ENCODE results near the gene CST8.

Gene CST8

DNA sequence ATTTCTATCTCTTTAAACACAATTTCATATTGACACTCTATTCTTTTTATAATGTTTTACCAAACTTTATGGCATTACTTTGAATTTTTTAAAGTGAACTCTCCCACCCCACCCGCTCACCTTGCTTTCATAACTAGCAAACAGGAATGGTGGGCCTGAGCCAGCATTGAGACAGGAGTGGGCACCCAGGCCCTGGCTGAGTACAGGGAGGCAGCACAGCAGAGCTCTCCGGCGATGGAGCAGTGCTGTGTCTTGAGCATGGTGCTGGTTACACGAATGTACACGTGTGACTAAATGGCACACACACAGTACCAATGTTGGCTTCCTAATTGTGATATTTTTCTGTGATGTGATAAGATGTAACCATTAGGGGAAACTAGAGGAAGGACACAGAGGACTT is 42.8 kb upstream of the CST8 start:
- ATAC-seq, result no peak
- no peak for TF ChIP-seq ZC3H10 (CRISPR knock-in tag; IDR thresholded peaks at IDR 0.05)
- TF ChIP-seq CSDC2 (CRISPR knock-in tag; IDR thresholded peaks at IDR 0.05), result no peak
- TF ChIP-seq RARB (CRISPR knock-in tag; IDR thresholded peaks at IDR 0.05), result no peak
- TF ChIP-seq, protein P1, sequence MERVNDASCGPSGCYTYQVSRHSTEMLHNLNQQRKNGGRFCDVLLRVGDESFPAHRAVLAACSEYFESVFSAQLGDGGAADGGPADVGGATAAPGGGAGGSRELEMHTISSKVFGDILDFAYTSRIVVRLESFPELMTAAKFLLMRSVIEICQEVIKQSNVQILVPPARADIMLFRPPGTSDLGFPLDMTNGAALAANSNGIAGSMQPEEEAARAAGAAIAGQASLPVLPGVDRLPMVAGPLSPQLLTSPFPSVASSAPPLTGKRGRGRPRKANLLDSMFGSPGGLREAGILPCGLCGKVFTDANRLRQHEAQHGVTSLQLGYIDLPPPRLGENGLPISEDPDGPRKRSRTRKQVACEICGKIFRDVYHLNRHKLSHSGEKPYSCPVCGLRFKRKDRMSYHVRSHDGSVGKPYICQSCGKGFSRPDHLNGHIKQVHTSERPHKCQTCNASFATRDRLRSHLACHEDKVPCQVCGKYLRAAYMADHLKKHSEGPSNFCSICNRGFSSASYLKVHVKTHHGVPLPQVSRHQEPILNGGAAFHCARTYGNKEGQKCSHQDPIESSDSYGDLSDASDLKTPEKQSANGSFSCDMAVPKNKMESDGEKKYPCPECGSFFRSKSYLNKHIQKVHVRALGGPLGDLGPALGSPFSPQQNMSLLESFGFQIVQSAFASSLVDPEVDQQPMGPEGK (CRISPR knock-in tag; IDR thresholded peaks at IDR 0.05; ENCODE audit: borderline replicate concordance), result no peak
- TF ChIP-seq ZFP3 (CRISPR knock-in tag; IDR thresholded peaks at IDR 0.05), result no peak
- TF ChIP-seq, protein P2, sequence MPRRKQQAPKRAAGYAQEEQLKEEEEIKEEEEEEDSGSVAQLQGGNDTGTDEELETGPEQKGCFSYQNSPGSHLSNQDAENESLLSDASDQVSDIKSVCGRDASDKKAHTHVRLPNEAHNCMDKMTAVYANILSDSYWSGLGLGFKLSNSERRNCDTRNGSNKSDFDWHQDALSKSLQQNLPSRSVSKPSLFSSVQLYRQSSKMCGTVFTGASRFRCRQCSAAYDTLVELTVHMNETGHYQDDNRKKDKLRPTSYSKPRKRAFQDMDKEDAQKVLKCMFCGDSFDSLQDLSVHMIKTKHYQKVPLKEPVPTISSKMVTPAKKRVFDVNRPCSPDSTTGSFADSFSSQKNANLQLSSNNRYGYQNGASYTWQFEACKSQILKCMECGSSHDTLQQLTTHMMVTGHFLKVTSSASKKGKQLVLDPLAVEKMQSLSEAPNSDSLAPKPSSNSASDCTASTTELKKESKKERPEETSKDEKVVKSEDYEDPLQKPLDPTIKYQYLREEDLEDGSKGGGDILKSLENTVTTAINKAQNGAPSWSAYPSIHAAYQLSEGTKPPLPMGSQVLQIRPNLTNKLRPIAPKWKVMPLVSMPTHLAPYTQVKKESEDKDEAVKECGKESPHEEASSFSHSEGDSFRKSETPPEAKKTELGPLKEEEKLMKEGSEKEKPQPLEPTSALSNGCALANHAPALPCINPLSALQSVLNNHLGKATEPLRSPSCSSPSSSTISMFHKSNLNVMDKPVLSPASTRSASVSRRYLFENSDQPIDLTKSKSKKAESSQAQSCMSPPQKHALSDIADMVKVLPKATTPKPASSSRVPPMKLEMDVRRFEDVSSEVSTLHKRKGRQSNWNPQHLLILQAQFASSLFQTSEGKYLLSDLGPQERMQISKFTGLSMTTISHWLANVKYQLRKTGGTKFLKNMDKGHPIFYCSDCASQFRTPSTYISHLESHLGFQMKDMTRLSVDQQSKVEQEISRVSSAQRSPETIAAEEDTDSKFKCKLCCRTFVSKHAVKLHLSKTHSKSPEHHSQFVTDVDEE (CRISPR knock-in tag; IDR thresholded peaks at IDR 0.05), result no peak
- TF ChIP-seq, protein P3, sequence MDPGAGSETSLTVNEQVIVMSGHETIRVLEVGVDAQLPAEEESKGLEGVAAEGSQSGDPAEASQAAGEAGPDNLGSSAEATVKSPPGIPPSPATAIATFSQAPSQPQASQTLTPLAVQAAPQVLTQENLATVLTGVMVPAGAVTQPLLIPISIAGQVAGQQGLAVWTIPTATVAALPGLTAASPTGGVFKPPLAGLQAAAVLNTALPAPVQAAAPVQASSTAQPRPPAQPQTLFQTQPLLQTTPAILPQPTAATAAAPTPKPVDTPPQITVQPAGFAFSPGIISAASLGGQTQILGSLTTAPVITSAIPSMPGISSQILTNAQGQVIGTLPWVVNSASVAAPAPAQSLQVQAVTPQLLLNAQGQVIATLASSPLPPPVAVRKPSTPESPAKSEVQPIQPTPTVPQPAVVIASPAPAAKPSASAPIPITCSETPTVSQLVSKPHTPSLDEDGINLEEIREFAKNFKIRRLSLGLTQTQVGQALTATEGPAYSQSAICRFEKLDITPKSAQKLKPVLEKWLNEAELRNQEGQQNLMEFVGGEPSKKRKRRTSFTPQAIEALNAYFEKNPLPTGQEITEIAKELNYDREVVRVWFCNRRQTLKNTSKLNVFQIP (CRISPR knock-in tag; IDR thresholded peaks at IDR 0.05; ENCODE audit: borderline replicate concordance, low read depth), result no peak
- no peak for TF ChIP-seq TOX (CRISPR knock-in tag; IDR thresholded peaks at IDR 0.05; ENCODE audit: borderline replicate concordance)
- TF ChIP-seq ESRRG (CRISPR knock-in tag; IDR thresholded peaks at IDR 0.05), result no peak
- no peak for TF ChIP-seq TCF4 (CRISPR knock-in tag; IDR thresholded peaks at IDR 0.05; ENCODE audit: borderline replicate concordance)
- no peak for TF ChIP-seq OSR1 (CRISPR knock-in tag; IDR thresholded peaks at IDR 0.05)
- TF ChIP-seq ZFP30 (CRISPR knock-in tag; IDR thresholded peaks at IDR 0.05), result no peak

DNA sequence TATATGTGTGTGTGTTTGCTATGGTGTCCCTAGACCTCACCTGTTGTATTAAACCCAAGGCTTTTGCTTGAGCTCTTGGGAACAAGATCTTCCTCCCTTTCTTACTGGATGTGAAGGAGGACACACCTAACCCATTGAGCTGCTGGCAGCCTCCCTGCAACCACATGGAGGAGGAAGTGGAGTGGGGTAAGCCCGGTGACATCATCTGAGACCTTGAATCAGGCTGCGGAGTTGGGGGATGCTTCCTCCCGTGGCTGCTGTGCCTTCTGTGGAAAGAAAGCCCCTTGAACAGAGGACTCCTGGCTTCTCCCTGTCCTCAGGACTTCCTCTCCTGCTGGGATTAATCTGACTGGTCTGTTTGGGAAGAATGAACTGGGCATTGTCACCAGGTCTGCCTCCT is 41.5 kb upstream of the CST8 start:
- TF ChIP-seq OSR1 (CRISPR knock-in tag; IDR thresholded peaks at IDR 0.05), result no peak
- TF ChIP-seq, protein P2 (CRISPR knock-in tag; IDR thresholded peaks at IDR 0.05), result no peak
- TF ChIP-seq, protein P4, sequence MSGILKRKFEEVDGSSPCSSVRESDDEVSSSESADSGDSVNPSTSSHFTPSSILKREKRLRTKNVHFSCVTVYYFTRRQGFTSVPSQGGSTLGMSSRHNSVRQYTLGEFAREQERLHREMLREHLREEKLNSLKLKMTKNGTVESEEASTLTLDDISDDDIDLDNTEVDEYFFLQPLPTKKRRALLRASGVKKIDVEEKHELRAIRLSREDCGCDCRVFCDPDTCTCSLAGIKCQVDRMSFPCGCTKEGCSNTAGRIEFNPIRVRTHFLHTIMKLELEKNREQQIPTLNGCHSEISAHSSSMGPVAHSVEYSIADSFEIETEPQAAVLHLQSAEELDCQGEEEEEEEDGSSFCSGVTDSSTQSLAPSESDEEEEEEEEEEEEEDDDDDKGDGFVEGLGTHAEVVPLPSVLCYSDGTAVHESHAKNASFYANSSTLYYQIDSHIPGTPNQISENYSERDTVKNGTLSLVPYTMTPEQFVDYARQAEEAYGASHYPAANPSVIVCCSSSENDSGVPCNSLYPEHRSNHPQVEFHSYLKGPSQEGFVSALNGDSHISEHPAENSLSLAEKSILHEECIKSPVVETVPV (CRISPR knock-in tag; IDR thresholded peaks at IDR 0.05), result no peak
- TF ChIP-seq TOX (CRISPR knock-in tag; IDR thresholded peaks at IDR 0.05; ENCODE audit: borderline replicate concordance), result no peak
- TF ChIP-seq, protein P1 (CRISPR knock-in tag; IDR thresholded peaks at IDR 0.05; ENCODE audit: borderline replicate concordance), result no peak
- TF ChIP-seq, protein P3 (CRISPR knock-in tag; IDR thresholded peaks at IDR 0.05; ENCODE audit: borderline replicate concordance, low read depth), result no peak
- no peak for TF ChIP-seq TCF4 (CRISPR knock-in tag; IDR thresholded peaks at IDR 0.05; ENCODE audit: borderline replicate concordance)
- no peak for TF ChIP-seq BACH2 (CRISPR knock-in tag; IDR thresholded peaks at IDR 0.05; ENCODE audit: borderline replicate concordance)
- TF ChIP-seq ZNF565 (CRISPR knock-in tag; conservative IDR thresholded peaks at IDR 0.05; ENCODE audit: low read depth), result no peak
- no peak for TF ChIP-seq RARB (CRISPR knock-in tag; IDR thresholded peaks at IDR 0.05)
- TF ChIP-seq, protein P5, sequence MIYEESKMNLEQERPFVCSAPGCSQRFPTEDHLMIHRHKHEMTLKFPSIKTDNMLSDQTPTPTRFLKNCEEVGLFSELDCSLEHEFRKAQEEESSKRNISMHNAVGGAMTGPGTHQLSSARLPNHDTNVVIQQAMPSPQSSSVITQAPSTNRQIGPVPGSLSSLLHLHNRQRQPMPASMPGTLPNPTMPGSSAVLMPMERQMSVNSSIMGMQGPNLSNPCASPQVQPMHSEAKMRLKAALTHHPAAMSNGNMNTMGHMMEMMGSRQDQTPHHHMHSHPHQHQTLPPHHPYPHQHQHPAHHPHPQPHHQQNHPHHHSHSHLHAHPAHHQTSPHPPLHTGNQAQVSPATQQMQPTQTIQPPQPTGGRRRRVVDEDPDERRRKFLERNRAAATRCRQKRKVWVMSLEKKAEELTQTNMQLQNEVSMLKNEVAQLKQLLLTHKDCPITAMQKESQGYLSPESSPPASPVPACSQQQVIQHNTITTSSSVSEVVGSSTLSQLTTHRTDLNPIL (CRISPR knock-in tag; IDR thresholded peaks at IDR 0.05; ENCODE audit: low read depth), result no peak
- ATAC-seq, result no peak

Data from SK-N-SH treated with all-trans-retinoic acid at 6 μM for 48 hours (cell line).